ENCODE data around the gene MAP3K20.

The MAP3K20 gene

DNA sequence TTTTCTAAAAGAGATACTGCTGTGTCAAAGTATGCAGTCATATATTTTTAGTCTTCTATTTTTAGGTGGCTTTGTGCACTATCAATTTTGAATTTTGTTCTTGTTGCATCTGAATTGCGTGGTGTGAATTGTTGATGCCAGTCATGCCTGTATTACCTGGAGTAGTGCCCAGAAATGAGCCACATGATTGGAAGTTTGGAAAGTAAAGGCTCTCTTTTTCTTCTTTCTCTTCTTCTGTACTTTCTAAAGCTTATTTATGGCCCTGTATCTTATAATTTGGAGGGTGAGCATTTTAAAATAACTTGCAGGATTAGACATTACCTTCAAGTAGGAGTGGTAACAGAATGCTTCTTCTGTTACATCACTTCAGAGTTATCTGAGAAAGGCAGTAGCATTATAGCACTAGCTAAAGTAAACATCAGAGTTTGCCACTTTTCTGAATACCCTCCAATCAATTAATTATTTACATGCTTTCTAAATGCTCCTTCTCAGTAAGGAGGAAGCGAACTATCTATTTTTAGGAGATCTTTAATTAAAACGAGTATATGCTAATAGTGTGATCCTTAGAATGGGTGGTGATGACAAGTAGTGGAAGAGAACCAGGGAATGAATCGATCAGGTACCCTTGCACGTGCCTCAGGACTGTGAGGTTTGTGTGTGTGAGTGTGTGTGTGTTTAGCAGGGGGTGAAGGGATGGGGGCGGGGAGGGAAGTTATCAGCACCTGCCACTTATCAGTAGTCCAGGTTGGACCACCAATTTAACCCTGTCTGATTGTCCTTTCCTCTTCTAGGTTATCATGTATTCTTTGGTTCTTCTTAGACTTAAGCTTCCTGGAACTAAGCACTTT, 112.5 kb downstream of the MAP3K20 start:
- H3K4me3 ChIP-seq (ENCODE audit: low read depth, low read length): no peak overlapping the region
- TF ChIP-seq, protein P1, sequence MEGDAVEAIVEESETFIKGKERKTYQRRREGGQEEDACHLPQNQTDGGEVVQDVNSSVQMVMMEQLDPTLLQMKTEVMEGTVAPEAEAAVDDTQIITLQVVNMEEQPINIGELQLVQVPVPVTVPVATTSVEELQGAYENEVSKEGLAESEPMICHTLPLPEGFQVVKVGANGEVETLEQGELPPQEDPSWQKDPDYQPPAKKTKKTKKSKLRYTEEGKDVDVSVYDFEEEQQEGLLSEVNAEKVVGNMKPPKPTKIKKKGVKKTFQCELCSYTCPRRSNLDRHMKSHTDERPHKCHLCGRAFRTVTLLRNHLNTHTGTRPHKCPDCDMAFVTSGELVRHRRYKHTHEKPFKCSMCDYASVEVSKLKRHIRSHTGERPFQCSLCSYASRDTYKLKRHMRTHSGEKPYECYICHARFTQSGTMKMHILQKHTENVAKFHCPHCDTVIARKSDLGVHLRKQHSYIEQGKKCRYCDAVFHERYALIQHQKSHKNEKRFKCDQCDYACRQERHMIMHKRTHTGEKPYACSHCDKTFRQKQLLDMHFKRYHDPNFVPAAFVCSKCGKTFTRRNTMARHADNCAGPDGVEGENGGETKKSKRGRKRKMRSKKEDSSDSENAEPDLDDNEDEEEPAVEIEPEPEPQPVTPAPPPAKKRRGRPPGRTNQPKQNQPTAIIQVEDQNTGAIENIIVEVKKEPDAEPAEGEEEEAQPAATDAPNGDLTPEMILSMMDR (IDR thresholded peaks at IDR 0.05; ENCODE audit: borderline replicate concordance, insufficient read depth, low read depth, low read length): no peak

DNA sequence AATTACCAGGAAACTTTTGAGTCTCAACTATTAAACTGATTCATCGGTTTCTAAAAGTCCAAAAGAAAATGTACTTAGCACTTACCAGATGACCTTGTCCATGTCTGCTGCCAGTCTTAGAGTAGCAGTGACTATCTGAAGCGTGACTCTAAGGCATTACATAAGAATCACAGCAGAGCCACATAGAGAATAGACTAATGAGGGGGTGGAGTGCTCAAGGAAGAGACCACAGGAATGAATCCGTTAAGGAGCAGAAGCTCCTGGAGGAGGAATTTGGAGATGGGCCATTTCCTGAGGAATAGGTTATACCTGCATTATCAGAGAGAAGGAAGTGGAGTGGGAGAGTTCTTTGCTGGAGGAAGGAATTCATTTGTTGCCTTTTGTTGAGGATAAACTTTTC, 116.0 kb downstream of the MAP3K20 start:
- H3K4me3 ChIP-seq (ENCODE audit: low read depth, low read length): no peak overlapping the region
- TF ChIP-seq, protein P1 (IDR thresholded peaks at IDR 0.05; ENCODE audit: borderline replicate concordance, insufficient read depth, low read depth, low read length): no peak

DNA sequence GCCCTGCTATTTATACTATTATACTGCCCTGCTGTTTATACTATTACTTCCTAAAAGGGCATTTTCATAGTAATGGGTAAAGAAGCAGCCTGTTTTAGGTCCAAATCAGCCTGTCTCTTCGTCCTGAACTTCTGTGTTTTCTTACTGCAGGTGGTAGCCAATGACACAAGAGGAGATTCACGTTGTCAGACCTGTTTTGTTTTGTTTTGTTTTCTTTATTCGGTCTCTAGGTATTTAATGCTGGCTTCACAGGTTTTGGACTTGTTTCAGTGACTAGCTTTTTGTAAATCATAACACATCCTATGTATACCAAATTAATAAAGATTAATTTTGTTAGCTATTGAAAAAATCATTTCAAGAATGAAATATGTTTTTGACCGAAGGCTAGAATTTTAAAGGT, 116.4 kb downstream of the MAP3K20 start:
- TF ChIP-seq, protein P1 (IDR thresholded peaks at IDR 0.05; ENCODE audit: borderline replicate concordance, insufficient read depth, low read depth, low read length): no peak

GRCh38 chr2:173193925-173194324, 118.3 kb downstream of the MAP3K20 start:
- H3K4me3 ChIP-seq (ENCODE audit: low read depth, low read length): no peak overlapping the region
- TF ChIP-seq, protein P1 (IDR thresholded peaks at IDR 0.05; ENCODE audit: borderline replicate concordance, insufficient read depth, low read depth, low read length): no peak

More for the DNA sequence above, 116.4 kb downstream of the MAP3K20 start:
- no peak overlapping the region for H3K4me3 ChIP-seq (ENCODE audit: low read depth, low read length)

DNA sequence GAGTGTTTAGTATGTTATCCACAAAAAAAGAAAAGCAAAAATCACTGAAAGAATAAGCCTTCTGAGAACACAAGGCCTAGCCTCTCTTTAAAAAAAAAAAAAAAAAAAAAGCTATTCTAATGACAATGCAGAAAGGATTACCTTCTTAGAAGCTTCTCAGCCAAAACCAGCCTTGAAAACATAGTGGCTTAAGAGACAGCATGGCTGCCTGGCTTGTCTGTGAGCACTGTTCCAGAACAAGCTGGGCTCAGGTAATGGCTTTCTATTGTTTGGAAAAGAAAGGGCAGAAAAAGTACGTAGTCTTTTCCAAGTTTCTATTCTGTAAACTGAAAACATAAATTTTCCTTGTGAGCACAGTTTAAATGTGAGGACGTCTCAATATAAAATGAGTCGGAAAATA, 119.5 kb downstream of the MAP3K20 start:
- no peak overlapping the region for H3K4me3 ChIP-seq (ENCODE audit: low read depth, low read length)
- TF ChIP-seq, protein P1 (IDR thresholded peaks at IDR 0.05; ENCODE audit: borderline replicate concordance, insufficient read depth, low read depth, low read length): no peak

GRCh38 chr2:173196080-173196479, 120.4 kb downstream of the MAP3K20 start:
- TF ChIP-seq, protein P1 (IDR thresholded peaks at IDR 0.05; ENCODE audit: borderline replicate concordance, insufficient read depth, low read depth, low read length): no peak
- no peak overlapping the region for H3K4me3 ChIP-seq (ENCODE audit: low read depth, low read length)

DNA sequence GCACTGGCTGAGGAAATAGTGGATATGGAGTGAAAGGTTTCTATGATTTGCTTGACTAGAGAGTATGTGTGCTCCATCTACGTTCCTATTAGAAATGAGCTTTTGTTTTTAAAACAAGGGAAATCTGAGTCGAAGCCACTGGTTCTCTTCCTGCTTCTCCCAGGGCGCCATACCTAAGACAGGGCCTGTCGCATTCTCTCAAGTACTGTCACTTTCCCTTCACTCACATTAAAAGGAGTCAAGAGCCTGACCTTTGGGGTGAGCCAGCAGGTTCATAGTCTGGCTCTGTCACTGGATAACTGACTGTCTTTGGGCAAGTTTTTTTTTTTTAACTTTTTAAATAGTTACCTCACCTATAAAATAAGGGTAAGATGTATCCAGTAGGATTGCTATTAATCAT, 121.0 kb downstream of the MAP3K20 start:
- TF ChIP-seq, protein P1 (IDR thresholded peaks at IDR 0.05; ENCODE audit: borderline replicate concordance, insufficient read depth, low read depth, low read length): no peak
- no peak overlapping the region for H3K4me3 ChIP-seq (ENCODE audit: low read depth, low read length)

All from GM12875 (cell line).